Suprapubic skin (tissue), 3 donors: ENCODE measurements around the gene KLHL14.

Experiments
- CTCF ChIP-seq, 2 donors: fragments of 200-600 bp in 1 of 2; fragments of 450-650 bp in 1 of 2; sonication (generic) in 1 of 2; IDR thresholded peaks; one replicate each; pipeline ENCODE4 v1.5.1; 2016 to 2019; ENCODE audit warnings: antibody characterized with exemption in 2 of 2, mild to moderate bottlenecking in 1 of 2, moderate library complexity in 1 of 2
- POLR2A ChIP-seq, 2 donors: fragments of 450-650 bp; IDR thresholded peaks; one replicate each; pipeline ENCODE4 v1.6.1; 2017; ENCODE audit warnings: antibody characterized with exemption in 2 of 2, mild to moderate bottlenecking in 2 of 2, moderate library complexity in 2 of 2

- TF ChIP-seq POLR2A (IDR thresholded peaks at IDR 0.05): no peak
- TF ChIP-seq CTCF (IDR thresholded peaks at IDR 0.05): no peak
Measured at GRCh38 chr18:32803568-32803967, 30.7 kb upstream of the KLHL14 start.
